Measurements from ENCODE around the gene EPS8.
A peak's percentile ranks its signal among the peaks of the same experiment; 100 is the strongest.
"Not testable (repeated sequence)": the region's sequence is repeated elsewhere in the genome, so short reads cannot be mapped to it uniquely, and the experiment has no call there.

EPS8 gene

DNA sequence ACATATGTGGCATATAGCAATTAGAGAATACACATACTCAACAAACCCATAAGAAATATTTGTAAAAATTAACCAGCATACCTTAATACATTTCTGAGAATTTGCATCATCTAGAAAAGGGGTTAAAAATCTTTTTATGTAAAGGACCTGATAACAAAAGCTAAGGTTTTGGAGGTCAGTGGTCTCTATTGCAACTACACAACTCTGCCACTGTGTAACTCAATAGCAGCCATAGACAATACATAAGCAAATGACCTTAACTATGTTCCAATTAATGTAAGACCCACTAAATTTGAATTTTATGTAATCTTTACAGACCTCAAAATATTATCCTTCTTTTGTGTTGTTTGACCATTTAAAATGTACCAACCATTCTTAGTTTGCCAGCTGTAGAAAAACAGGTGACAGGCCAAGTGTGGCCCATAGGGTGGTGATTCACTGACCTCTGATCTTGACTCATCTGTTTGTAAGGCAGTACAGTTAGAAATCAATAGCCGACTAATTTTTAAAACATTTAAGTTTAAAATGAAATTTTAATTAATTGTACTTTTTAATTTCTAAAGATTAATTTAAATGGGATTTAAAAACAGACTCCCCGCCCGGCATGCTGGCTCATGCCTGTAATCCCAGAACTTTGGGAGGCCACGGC, 7.4 kb upstream of the EPS8 start:
- no peak for DNase-seq

DNA sequence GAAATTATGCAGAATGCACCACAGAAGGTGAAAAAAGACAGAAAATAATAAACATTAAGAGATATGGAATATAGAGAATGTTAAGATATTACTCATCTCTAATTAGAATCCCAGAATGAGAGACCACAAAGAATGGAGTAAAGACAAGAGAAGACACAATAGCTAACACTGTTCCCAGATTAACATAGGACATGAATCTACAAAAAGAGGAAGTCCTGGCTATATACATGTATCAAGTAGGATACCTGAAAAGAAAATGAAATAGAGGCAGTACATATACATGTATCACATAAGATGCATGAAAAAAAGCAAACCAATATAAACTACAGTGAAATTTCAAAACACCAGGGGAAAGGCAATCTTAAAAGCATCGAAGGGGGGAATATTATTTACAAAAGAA, 5.6 kb upstream of the EPS8 start:
- no peak for DNase-seq

DNA sequence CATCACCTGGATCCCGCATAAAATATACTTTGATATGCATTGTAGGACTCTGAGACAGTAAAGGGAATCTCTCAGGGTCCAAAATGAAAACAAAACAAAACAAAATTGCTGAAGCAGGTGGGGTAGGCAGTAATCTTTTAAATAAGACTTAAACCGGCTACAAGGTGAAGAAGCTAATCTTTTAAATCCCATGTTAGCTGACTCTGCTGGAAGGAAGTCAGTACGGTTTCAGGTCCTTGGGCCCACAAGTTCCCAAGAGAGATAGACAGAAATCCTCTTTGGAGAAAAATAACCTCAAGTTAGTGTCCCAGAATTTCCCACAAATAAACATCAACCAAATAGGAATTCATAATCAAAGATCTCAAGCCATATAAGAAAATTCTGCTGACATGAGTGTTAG, 5.0 kb upstream of the EPS8 start:
- DNase-seq: no peak

DNA sequence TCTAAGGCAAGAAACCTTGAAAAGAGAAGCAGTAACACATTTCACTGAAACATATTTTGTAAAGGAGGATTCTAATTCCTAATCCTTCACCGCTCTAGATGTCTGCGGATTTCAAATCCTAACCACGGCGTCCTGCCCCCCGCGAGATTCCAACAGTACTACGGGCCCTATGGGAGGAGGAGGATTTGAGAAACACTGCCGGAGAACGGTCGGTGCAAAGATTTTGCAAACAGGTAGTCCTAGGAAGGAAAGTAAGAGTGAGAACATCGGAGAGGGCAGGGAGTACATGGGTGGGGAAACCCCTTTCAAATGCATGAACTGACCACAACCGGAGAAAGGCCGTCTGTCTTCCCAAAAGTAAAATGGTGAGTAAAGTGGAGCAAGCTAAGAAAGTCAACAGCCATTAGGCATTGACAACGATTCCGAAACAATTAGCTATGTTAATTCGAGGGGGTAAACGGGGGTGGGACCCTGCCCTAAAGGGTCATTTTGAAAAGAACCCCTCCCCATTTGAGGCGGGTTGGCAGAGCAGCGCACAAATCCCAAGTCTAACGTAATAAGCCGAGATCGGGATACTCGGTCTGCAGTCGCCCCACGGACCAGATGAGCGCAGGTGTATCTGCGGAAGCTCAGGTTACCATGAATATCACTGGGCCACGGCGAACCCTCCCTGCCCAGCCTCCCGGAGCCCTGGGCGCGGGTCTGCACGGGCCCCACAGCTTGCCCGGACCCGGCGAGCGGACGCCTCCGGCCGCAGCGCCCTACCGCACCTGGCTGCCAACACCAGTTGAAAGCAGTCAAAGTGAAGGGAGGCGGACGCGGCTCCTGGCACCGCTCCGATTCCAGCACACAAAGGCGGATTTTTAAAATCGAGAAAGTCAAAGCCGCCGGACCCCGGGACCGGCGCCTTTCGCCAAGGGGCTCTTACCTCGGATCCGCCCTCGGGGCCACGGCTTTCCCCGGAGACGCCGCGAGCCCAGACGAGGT, 662 bp downstream of the EPS8 start:
- DNase-seq: peak; percentile 63

DNA sequence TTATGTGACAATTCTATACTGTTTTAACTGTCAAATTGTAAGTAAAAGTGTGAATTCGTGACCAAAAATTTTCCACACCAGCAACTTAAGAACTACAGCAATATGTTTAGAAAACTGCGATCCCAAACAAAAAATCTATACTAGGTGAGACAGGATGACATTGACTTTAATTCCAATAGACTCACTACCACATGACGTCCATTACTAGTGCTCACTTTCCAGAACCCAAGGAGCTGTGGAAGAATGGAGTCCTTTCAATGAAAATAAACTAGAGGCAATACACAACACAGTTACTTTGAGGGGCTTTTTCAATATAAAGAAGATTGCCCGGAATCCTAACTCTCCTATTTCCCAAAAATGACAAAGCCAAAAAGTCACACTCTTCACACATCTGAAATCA, 1.4 kb downstream of the EPS8 start:
- DNase-seq: no peak

DNA sequence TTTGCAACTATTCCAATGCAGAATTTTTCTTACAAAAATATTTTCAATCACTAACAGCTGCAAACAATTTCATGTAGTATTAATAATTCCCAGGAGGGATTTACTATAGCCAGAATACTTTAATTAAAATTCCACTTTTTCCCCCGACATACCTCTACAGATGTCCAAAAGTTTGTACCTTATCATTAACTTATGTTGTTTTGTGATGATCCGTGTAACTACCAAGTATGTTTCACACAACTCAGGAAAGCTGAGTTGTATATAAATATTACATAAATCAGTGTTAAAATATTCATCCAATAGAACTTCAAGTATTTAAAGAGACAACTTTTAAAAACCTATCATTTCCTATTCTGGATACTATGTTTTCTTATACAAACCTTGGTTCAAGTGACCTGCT, 2.4 kb downstream of the EPS8 start:
- DNase-seq: no peak

DNA sequence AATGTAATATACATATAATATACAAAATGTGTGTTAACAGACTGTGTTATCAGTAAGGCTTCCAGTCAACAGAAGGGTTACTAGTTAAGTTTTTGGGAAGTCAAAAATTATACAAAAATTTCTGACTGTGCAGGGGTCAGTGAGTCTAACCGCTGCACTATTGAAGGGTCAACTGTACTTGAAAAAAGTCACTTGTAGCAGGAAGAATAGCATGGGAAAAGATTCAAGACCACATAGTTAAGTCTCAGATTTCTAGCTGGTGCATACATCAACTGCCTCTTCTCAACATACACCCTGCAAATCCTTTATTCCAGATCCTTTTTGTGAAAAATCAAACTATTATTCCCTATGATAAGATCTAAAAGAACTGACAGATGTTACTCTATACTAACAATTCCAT, 5.9 kb downstream of the EPS8 start:
- no peak for DNase-seq

DNA sequence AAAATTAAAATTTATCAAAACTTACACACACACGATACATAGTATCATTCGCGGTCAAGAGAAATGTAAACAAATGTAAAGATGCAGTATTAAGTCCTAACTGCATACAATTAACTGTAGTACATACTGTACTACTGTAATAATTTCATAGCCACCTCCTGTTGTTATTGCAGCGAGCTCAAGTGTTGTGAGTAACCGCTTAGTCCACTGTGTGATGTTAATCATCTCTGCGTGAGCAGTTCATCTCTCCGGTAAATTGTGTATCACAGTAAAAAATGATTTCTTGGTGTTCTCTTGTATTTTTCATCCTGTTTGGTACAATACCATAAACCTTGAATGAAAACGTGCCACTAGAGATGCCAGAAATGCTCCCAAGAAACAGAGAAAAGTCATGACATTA, 6.5 kb downstream of the EPS8 start:
- no peak for DNase-seq

DNA sequence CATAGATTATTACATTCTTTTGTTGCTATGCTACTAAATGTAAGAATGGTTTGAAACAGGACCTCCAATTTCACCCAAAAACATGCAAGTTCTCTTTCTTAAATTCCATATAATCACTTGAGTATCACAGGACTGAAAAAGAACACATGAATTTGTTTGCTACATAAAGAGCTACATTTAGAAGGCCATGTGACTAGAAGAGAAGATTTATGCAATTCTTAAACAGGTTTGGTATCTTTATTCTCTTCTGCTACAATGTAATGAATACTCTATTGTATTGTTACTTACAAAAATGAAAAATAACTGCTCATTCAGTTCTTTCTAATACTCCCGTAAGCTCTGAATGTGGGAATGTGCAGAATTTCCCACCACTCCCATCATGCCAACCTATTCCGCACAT, 9.3 kb downstream of the EPS8 start:
- no peak for DNase-seq

DNA sequence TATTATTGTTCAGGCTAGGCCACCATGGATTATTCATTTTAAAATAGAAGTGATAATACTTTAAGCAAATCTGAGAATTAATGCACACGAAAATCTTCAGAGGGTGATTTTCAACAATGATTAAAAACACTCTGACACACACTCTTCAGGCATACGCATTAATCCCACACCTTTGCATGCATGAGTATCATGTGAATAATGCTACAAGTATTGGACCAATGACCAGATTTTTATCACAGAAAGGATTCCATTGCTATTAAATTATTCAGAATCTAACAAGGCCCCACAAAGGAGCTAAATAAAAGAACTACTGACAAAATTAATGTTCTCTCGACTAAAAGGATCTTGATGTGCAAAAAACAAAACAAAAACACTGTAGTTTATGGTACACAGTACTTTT, 11.1 kb downstream of the EPS8 start:
- no peak for DNase-seq

DNA sequence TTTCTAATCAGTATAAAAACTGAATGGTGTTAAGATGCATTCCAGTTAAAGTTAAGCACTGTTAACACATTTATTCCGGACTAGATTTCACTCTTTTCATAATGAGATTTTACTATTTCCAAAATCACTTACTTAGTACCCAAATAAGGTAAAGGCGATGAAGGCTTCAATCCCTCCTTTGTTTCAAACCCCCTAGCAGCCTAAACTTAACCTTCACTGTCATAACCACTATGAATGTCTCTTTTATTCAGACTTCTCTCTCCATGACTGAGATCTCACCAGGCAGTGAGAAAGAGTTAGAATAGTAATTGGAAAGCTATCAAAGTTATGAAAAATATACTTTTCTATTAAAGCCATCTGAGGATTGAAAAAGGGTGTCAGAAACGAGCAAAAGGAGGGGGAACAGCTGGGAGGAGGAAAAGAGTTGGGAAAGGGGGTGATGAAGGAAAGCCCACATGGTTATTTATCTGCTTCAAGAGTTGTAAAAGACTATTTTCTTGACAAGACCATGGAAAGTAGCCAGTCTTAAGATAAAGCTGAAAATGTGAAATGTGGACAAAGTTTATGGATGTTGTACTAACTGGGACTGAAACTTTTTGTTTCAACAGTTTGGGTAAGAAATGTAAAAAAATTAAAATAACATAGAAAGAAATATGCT, 11.7 kb downstream of the EPS8 start:
- no peak for DNase-seq

DNA sequence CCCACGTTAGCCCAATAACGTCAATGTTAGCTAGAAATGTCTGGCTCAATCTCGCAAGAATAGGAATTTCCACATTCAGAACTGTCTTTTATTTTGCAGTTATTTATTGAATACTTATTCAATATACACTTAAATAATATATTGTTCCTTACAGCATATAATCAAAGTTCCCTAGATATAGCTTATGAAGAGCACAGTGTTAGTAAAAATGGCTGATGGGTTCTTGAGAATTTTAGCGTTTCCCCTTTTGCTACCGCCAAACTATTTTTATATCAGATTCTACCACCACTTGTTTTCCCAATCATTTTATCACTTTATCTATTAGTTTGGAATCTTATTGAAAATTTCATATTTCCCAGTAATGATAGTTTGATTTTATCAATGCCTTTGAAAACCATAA, 12.7 kb downstream of the EPS8 start:
- DNase-seq: no peak

DNA sequence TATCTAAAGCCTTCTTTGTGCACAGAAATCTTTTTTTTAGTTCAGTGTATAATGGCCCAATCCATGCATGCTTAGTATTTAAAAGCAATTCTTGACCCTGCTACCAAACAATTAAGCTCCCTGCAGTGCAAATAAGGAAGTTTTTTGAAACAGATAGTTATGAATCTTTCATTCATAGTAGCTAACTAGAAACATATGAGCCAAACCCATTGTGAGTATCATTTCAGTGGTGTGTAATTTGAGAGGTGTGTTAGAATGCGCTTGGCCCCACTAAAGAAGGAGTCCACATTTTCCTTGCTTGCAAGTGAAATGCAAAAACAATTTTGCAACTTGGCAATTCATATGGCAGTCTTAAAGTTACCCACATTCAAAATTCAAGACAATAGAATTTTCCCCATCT, 14.4 kb downstream of the EPS8 start:
- no peak for DNase-seq

DNA sequence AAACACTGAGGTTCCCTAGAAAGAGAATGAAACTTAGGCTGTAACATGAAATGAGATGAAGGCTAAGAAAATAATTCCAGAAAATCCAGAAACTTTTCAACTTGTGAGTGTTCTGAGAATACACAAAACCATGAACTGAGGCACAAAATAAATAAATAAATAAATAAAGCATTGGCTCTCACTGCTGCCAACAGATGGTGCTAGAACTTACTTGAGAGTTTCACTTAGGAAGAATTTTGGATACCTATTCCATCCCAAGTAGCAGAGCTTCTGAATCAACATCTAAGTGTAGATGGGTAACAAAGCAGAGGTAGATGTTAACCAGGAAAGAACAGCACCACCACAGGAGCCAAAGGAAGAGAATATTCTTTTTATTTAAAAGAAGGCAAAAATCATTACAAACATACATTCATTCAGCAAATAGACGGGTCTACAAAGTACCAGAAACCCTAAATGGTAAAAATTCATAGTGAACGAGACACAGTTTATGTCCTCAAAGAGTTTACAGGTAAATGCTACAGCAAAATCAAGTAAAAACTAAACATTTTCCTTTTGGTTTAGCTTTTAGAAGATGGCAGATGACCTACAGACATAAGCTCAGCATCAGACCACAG, 16.7 kb downstream of the EPS8 start:
- DNase-seq: peak; percentile 17

DNA sequence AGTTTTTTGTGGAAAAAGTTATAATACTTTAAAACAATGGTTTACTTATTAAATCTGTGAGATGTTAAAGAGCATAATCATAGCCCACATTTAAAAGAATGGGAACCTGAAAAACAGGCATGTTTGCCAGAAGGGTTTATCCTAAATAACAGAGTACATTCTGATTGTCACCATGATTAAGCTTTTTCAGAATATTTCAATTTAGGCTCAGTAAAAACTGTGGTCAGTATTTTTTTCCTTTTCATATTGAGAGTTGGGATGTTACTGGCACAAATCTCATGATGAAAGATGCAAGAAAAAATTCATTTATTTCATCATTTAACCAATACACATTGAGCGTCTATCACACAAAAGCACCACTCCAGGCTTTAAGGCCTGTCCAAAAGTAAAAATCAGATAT, 18.6 kb downstream of the EPS8 start:
- no peak for DNase-seq

DNA sequence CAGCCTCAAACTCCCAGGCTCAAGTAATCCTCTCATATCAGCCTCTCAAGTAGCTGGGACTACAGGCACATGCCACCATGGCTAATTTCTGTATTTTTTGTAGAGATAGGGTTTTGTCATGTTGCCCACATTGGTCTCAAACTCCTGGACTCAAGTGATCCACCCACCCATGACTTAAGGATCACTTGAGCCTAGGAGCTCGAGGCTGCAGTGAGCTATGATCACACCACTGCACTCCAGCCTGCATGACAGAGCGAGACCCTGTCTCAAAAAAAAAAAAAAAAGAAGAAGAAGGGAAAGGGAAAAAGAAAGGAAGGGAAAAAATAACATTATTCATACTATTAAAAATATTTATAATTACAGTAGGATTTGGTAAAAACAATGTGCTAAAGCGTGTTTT, 19.2 kb downstream of the EPS8 start:
- DNase-seq: no peak

DNA sequence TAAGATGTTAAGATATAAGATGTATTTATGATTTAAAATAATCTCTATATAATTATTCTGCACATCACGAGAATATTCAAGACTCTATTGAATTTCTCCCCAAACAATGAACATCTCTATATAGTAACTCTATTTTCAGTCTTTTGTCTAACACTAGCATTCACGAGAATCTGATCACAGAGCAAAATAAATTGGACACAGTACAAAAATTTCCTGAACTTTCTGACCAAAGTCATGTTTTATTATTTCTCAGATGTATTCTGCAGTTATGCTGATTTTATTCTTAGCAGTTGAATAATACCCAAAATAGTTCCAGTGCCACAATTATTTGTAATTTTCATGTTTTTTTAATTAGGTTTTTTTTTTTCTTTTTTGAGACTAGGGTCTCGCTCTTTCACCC, 19.6 kb downstream of the EPS8 start:
- DNase-seq: no peak

DNA sequence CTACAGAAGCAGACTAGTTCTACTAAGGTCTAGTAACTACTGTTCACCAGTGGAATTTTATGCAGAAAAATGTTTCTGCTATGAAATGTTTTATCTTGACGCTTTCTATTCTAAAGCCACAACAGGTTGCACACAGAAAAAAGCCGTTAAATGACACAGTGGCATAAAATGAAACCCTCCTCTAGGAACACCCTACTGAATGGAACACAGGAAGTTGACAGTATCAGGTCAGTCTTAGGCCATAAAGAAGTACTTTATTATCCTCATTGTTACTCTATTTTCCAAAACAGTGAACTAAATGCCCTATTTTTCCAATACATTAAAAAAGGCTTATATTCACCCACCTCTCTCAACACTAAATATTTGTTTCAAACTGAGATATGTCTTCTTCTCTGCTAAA, 21.9 kb downstream of the EPS8 start:
- DNase-seq: no peak

DNA sequence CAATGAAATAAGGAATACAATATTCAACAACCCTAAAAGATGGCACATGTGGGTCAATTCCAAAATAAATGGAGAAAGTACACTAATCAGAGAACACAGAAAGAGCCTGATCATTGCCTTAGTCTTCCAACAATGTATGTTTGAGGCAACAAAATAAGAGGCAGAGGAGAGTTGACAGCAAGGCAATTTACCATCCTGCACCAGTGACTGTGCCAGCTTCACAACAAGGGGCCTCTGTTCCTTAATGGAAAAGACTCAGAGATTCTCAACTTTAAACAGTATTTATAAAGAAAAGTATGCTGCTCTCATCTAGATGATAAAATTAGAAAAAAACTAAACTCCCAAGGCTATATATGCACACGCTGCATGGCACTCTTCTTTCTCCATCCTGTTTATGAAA, 25.9 kb downstream of the EPS8 start:
- no peak for DNase-seq

DNA sequence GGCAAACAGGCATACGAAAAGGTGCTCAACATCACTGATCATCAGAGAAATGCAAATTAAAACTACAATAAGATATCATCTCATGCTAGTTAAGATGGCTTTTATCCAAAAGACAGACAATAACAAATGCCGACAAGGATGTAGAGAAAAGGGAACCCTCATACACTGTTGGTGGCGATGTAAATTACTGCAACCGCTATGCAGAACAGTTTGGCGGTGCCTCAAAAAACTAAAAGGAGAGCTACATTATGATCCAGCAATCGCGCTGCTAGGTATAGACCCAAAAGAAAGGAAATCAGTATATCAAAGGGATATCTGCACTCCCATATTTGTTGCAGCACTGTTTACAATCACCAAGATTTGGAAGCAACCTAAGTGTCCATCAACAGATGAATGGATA, 27.0 kb downstream of the EPS8 start:
- DNase-seq: not testable (repeated sequence)

DNA sequence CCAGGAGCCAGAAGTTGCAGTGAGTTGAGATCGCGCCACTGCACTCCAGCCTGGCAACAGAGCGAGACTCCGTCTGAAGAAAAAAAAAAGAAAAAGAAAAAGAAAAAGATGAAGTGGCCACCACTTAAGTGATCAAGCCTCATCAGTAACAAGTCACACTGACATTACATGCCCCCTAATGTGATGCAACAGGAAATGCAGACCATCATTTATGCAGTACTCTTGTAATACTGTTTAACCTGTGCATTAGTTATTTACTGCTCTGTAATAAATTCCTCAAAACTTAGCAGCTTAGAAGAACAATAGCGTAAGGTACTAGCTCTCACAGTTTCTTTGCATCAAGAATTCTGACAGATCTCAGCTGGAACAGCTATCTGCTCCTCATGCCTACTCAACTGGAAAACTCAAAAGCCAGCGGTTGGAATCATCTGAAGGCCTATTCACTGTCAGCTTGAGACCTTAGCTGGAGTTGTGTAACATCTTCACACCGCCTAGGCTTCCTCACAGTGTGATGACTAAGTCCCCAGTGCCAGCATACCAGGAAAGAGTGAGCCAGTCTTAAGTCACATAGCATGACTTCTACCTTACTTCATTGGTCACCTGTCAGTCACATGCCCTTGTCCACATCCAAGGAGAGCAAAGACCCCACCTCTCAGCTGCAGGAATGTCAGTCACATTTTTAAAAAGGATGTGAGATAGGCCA, 31.5 kb downstream of the EPS8 start:
- DNase-seq: no peak

DNA sequence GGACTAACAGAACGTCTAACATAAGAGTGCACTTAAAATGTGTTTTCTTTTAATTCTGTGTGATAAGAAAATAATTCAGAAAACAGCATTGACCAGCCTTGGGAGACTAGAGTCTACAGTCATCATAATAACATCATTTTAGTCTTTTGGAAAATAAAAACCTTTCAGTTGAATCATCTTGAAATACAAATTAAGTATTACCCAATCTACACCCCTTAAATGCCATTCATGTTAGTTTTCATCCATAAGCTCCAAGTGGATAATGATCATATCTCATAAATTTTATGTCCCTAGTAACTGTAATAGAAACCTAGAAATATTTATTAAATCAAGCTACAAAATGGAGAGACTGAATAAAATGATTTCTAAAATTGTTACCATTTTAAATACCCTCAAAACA, 32.4 kb downstream of the EPS8 start:
- DNase-seq: no peak

DNA sequence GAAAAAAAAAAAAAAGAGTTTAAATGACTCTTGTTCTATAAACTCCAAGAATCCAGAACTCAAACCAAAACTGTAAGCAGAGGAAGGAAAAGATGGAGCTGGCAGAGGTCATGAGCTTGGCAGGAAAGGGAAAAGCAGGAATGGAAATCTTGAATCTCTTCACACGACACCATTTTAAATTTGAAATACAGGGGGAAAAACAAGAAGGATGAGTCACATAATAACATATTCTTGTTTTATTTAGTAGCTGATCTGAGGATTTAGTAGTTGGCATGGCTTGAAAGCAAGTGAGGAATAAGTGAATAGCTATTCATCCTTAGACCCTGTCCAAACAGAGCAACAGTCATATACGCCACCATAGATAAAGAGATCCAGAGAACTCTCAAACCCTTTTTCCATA, 35.0 kb downstream of the EPS8 start:
- DNase-seq: no peak

Data from NCI-H510A treated with DMSO at 0.1 percent for 48 hours (cell line).